HEK293T (cell line): ENCODE results near the gene CDH6.

Experiments
- CTCF ChIA-PET: fragments of 350-600 bp; formaldehyde crosslinking; extraction: SDS; loops from one replicate; lab custom pipeline; 2021; ENCODE audit warnings: antibody characterized with exemption, inconsistent platforms; lab: Yijun Ruan, JAX
- POLR2A ChIA-PET: fragments of 350-600 bp; formaldehyde crosslinking; extraction: SDS; loops from one replicate; lab custom pipeline; 2020; ENCODE audit warnings: antibody characterized with exemption, inconsistent platforms; lab: Yijun Ruan, JAX
- DNase-seq: peaks from one replicate; pipeline ENCODE4 v3.0.0; 2012; ENCODE audit warnings: mixed read lengths; ENCODE audit errors: extremely low spot score
- ARNT ChIP-seq: fragments of 450-650 bp; IDR thresholded peaks from 2 replicates; pipeline ENCODE4 v1.6.1; 2017; ENCODE audit warnings: mild to moderate bottlenecking
- BHLHE40 ChIP-seq: fragments of 450-650 bp; IDR thresholded peaks from 2 replicates; pipeline ENCODE4 v1.6.1; 2016; ENCODE audit warnings: mild to moderate bottlenecking, moderate library complexity, borderline replicate concordance
- CTBP1 ChIP-seq: fragments of 450-650 bp; IDR thresholded peaks from 2 replicates; pipeline ENCODE4 v1.6.1; 2016; ENCODE audit warnings: borderline replicate concordance
- ELF4 ChIP-seq: fragments of 450-650 bp; IDR thresholded peaks from 2 replicates; pipeline ENCODE4 v1.6.1; 2017; ENCODE audit warnings: antibody characterized with exemption
- FOXA1 ChIP-seq: fragments of 450-650 bp; IDR thresholded peaks from 2 replicates; pipeline ENCODE4 v1.6.1; 2016; ENCODE audit warnings: mild to moderate bottlenecking
- FOXK2 ChIP-seq: fragments of 450-650 bp; IDR thresholded peaks from 2 replicates; pipeline ENCODE4 v1.6.1; 2016; ENCODE audit warnings: mild to moderate bottlenecking
- FOXM1 ChIP-seq: fragments of 450-650 bp; IDR thresholded peaks from 2 replicates; pipeline ENCODE4 v1.6.1; 2017; ENCODE audit warnings: mild to moderate bottlenecking, borderline replicate concordance
- HDGF ChIP-seq: fragments of 450-650 bp; IDR thresholded peaks from 2 replicates; pipeline ENCODE4 v1.6.1; 2017; ENCODE audit warnings: antibody characterized with exemption, borderline replicate concordance
- L3MBTL2 ChIP-seq: fragments of 450-650 bp; conservative IDR thresholded peaks from 2 replicates; pipeline ENCODE4 v1.6.1; 2016; ENCODE audit warnings: mild to moderate bottlenecking
- LEF1 ChIP-seq: fragments of 450-650 bp; IDR thresholded peaks from 2 replicates; pipeline ENCODE4 v1.6.1; 2017; ENCODE audit warnings: mild to moderate bottlenecking, borderline replicate concordance
- NFRKB ChIP-seq: fragments of 450-650 bp; IDR thresholded peaks from 2 replicates; pipeline ENCODE4 v1.6.1; 2016; ENCODE audit warnings: mild to moderate bottlenecking, moderate library complexity
- SP1 ChIP-seq: fragments of 450-650 bp; IDR thresholded peaks from 2 replicates; pipeline ENCODE4 v1.6.1; 2017
- SUZ12 ChIP-seq: fragments of 450-650 bp; IDR thresholded peaks from 2 replicates; pipeline ENCODE4 v1.6.1; 2016; ENCODE audit warnings: mild to moderate bottlenecking
- TARDBP ChIP-seq: fragments of 450-650 bp; IDR thresholded peaks from 2 replicates; pipeline ENCODE4 v1.6.1; 2016
- ZNF384 ChIP-seq: fragments of 450-650 bp; IDR thresholded peaks from 2 replicates; pipeline ENCODE4 v1.6.1; 2016
- TF ChIP-seq, protein P1 (sequence below): fragments of 450-650 bp; IDR thresholded peaks from 2 replicates; pipeline ENCODE4 v1.6.1; 2016

CDH6 gene

DNA sequence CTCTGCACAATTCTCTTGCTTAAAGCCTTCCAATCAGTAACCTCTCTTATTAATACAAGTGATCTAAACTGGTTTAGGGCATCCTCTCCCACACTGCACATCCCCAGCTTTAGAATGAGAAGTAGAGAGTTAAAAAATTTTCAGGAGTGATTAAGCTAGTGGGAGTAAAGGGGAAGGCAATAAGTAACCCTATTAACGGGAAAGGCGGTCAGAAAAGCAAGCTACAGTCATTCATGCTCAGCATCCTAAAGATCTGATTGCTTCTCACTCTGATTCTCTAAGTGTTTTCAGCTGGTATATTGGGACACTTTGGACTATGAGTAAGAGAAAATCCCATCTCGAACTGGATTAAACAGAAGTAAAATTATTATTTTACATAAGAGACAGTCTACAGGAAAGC lies 15.8 kb downstream of the CDH6 start:
- no peak for DNase-seq
- CTCF ChIA-PET, result interaction anchor here (0.5 to 2.2 kb wide), 2 partner anchors 22 to 137 kb away, joined by 3 to 6 read pairs; no protein-coding TSS in a partner anchor

DNA sequence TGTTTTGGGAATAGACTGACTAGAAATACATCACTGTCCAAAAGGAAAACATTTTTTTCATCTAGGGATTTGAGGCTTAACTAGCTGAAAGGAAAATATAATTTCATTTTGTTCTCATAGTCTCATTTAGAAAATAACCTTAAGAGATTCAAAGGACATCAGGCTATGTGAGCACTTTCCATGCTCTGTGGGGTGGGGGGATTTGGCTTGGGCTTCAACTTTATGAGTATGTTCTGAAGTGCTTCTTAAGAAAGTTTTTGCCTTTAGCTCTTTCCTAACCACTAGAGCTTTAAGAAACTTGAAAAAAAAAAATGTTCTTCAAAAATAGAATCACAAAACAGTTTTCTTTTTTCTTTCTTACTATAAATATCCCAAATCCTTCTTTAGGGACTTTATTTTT lies 17.6 kb downstream of the CDH6 start:
- ChIA-PET POLR2A (no interaction called here), CTCF (interaction anchor here (1.2 kb wide), 1 partner anchor 12 kb away, joined by 3 read pairs; no protein-coding TSS in a partner anchor)
- no peak for TF ChIP-seq TARDBP
- no peak for TF ChIP-seq SUZ12
- TF ChIP-seq L3MBTL2, result no peak
- no peak for TF ChIP-seq BHLHE40
- no peak for DNase-seq

More for the DNA sequence above, 15.8 kb downstream of the CDH6 start:
- TF ChIP-seq CTBP1, result no peak
- TF ChIP-seq ARNT, result no peak
- TF ChIP-seq L3MBTL2, result no peak
- TF ChIP-seq LEF1, result no peak
- no peak for TF ChIP-seq ZNF384
- no peak for TF ChIP-seq TARDBP
- TF ChIP-seq FOXK2, result no peak
- TF ChIP-seq FOXM1, result no peak
- no peak for TF ChIP-seq BHLHE40
- no peak for TF ChIP-seq SUZ12
- TF ChIP-seq NFRKB, result no peak
- TF ChIP-seq, protein P1, sequence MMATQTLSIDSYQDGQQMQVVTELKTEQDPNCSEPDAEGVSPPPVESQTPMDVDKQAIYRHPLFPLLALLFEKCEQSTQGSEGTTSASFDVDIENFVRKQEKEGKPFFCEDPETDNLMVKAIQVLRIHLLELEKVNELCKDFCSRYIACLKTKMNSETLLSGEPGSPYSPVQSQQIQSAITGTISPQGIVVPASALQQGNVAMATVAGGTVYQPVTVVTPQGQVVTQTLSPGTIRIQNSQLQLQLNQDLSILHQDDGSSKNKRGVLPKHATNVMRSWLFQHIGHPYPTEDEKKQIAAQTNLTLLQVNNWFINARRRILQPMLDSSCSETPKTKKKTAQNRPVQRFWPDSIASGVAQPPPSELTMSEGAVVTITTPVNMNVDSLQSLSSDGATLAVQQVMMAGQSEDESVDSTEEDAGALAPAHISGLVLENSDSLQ, result no peak
- TF ChIP-seq FOXA1, result no peak
- TF ChIP-seq ELF4, result no peak
- no peak for TF ChIP-seq HDGF
- no peak for TF ChIP-seq SP1
- POLR2A ChIA-PET, result no interaction called here

DNA sequence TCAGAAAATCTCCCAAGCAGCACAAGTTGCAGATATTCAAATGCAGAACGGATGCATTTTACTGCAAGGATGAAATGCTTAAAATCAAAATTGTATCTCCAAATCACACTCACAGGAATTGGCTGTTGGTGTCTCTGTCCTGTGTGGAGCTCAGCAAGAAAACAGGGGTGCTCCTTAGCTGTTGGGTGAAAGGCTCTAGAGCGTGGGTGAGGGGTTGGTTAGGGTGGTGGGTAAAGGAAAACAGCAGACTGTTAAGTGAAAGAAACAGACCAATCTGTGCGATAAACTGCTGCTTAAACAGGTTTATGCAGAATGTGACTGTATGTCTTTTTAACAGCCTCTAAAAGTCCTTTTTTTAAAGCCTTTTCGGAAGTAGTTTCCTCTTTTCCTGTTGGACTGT lies 19.8 kb downstream of the CDH6 start:
- ChIA-PET CTCF (interaction anchor here (0.7 to 0.8 kb wide), 2 partner anchors 10 to 1232 kb away, joined by 3 read pairs; no protein-coding TSS in a partner anchor), POLR2A (no interaction called here)
- no peak for DNase-seq
- TF ChIP-seq FOXA1 (no peak), FOXM1 (no peak), BHLHE40 (no peak), ZNF384 (no peak), NFRKB (no peak), HDGF (no peak), L3MBTL2 (no peak), ELF4 (no peak), SUZ12 (no peak), FOXK2 (no peak), TARDBP (no peak)
- TF ChIP-seq, protein P1, result no peak

DNA sequence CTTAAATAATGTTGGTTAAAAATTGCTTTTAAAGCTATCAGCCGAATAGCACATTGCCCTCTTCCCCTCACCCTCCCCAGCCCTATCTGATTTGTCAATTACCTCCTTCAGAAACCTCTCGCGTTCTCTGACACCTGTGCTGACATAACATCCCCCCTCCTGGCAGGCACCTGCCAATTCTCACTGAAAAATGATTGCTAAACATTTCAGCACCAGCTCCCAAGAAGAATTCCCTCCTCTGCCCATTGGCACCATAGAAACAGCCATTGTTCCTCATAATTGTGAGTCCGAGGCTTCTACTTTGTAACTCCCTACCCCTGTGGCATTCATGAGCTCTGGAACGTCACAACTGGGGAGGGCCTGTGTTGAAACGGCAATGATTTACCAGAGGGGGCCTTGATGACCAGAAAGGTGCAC lies 20.2 kb downstream of the CDH6 start:
- ChIA-PET POLR2A (no interaction called here), CTCF (interaction anchor here (0.7 kb wide), 1 partner anchor 1233 kb away, joined by 3 read pairs; no protein-coding TSS in a partner anchor)
- DNase-seq, result no peak
- TF ChIP-seq CTBP1 (no peak), L3MBTL2 (no peak), HDGF (no peak), ELF4 (no peak), ZNF384 (no peak), NFRKB (no peak), SUZ12 (no peak), LEF1 (no peak), FOXA1 (no peak), FOXK2 (no peak), FOXM1 (no peak), BHLHE40 (no peak), TARDBP (no peak), SP1 (no peak)
- TF ChIP-seq, protein P1, result no peak

DNA sequence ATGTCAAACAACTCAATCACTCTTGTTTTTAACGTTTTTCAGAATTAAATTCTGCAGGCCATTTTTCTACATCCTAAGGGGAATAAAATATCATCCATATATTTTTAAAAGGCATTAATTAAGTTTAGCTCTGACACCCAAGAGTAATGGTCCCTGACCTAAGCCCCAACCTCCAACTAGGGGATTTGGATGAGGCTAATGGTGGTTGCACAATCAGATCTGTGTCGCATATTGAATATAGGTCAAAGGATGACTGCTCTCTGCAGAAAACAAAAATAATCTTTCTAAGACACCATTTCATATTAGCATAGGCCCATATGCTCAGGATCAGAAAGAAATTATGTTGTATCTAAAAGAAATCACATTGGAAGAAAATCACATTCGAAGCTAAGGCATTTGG lies 20.7 kb downstream of the CDH6 start:
- ChIA-PET CTCF (no interaction called here), POLR2A (no interaction called here)
- DNase-seq, result no peak
- no peak for TF ChIP-seq SUZ12
- no peak for TF ChIP-seq CTBP1
- no peak for TF ChIP-seq HDGF
- TF ChIP-seq FOXK2, result no peak

DNA sequence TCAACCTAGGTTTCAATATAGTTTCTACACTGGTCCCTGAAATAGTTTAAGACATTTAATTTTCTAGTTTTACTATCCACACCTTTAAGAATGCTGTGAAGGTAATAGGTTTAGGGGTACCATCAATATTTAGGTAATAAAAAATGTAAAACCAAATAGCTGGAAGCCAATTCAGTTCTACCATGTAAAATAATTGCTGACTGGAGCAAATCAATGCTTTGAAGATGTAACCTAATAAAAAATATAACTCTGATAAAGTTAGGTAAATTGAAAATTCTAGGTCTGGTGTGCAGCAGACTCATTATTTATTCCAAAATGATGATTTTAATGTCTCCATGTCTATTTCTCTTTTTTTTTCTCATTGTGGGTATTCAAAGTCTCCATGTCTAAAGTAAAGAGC lies 21.8 kb downstream of the CDH6 start:
- POLR2A ChIA-PET, result no interaction called here
- CTCF ChIA-PET, result interaction anchor here (0.8 kb wide), 1 partner anchor 28 kb away, joined by 3 read pairs; no protein-coding TSS in a partner anchor
- TF ChIP-seq SP1 (no peak), L3MBTL2 (no peak)
- no peak for DNase-seq
